Measurements from ENCODE around the gene NKD1.

DNA sequence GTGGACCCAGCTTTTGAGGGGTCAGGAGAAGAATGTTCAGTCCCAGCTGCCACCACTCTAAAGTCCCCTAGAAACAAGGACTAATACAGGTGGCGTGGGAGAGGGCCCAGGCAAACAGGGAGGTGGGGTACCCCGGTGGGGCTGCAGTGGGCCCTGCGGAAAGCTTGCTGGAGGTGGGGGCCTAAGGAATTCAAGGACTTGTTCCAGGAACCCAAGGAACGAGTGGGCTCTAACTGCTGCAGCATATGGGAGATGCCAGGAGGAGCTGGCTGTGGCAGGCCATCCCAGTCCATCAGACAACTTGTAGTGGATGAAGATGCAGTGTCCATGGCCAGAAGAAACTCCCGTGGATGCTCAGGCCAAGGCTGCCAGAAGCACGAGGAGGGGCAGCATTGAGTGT is 122.3 kb downstream of the NKD1 start:
- TF ChIP-seq CTCF (IDR thresholded peaks at IDR 0.05) = no peak
- no peak for TF ChIP-seq POLR2A (IDR thresholded peaks at IDR 0.05)
- no peak for TF ChIP-seq POLR2AphosphoS5 (IDR thresholded peaks at IDR 0.05)
- TF ChIP-seq EP300 (IDR thresholded peaks at IDR 0.05) = no peak

All from stomach (tissue), 4 donors.